ENCODE measurements around the gene OLFM1.
"Not testable (repeated sequence)": the region's sequence is repeated elsewhere in the genome, so short reads cannot be mapped to it uniquely, and the experiment has no call there.

The OLFM1 gene

GRCh38 chr9:135060461-135061116, 26.9 kb upstream of the OLFM1 start:
- DNase-seq (ENCODE audit: low spot score) = no peak

GRCh38 chr9:135061441-135061840, 26.0 kb upstream of the OLFM1 start:
- no peak for DNase-seq (ENCODE audit: low spot score)

GRCh38 chr9:135062254-135062653, 25.2 kb upstream of the OLFM1 start:
- DNase-seq (ENCODE audit: low spot score) = no peak

- DNase-seq (ENCODE audit: low spot score) = not testable (repeated sequence)
Observed at GRCh38 chr9:135063466-135063865, 24.0 kb upstream of the OLFM1 start.

GRCh38 chr9:135063888-135064287, 23.6 kb upstream of the OLFM1 start:
- DNase-seq (ENCODE audit: low spot score) = not testable (repeated sequence)

- DNase-seq (ENCODE audit: low spot score) = no peak
Observed at GRCh38 chr9:135065151-135065550, 22.3 kb upstream of the OLFM1 start.

- DNase-seq (ENCODE audit: low spot score) = no peak
Observed at GRCh38 chr9:135065804-135066203, 21.7 kb upstream of the OLFM1 start.

- no peak for DNase-seq (ENCODE audit: low spot score)
Observed at GRCh38 chr9:135066291-135066690, 21.2 kb upstream of the OLFM1 start.

GRCh38 chr9:135067096-135067710, 20.3 kb upstream of the OLFM1 start:
- no peak for DNase-seq (ENCODE audit: low spot score)

GRCh38 chr9:135068776-135069415, 18.6 kb upstream of the OLFM1 start:
- DNase-seq (ENCODE audit: low spot score) = no peak

GRCh38 chr9:135069558-135070197, 17.8 kb upstream of the OLFM1 start:
- DNase-seq (ENCODE audit: low spot score) = no peak

- DNase-seq (ENCODE audit: low spot score) = no peak
Observed at GRCh38 chr9:135070198-135070951, 17.1 kb upstream of the OLFM1 start.

- no peak for DNase-seq (ENCODE audit: low spot score)
Observed at GRCh38 chr9:135070964-135071735, 16.3 kb upstream of the OLFM1 start.

GRCh38 chr9:135073081-135073740, 14.3 kb upstream of the OLFM1 start:
- no peak for DNase-seq (ENCODE audit: low spot score)

GRCh38 chr9:135073741-135074305, 13.6 kb upstream of the OLFM1 start:
- no peak for DNase-seq (ENCODE audit: low spot score)

GRCh38 chr9:135074354-135075233, 12.9 kb upstream of the OLFM1 start:
- DNase-seq (ENCODE audit: low spot score) = no peak

- no peak for DNase-seq (ENCODE audit: low spot score)
Observed at GRCh38 chr9:135075234-135076142, 12.0 kb upstream of the OLFM1 start.

- DNase-seq (ENCODE audit: low spot score) = no peak
Observed at GRCh38 chr9:135076143-135076875, 11.2 kb upstream of the OLFM1 start.
